KOPT-K1 (cell line): Measurements from ENCODE around the gene C1orf159.

Source experiments
- H3K27ac ChIP-seq: fragments of 200-600 bp; sonication (generic); 2 replicates; pipeline ENCODE4 v1.5.1; 2016; ENCODE audit warnings: antibody characterized with exemption, mild to moderate bottlenecking, low read depth, low read length; ENCODE audit not compliant: poor library complexity, severe bottlenecking
- H3K36me3 ChIP-seq: fragments of 200-600 bp; sonication (generic); 2 replicates; pipeline ENCODE4 v1.5.1; 2017; ENCODE audit warnings: antibody characterized with exemption, mild to moderate bottlenecking, low read length, moderate library complexity; ENCODE audit not compliant: insufficient read depth
- H3K9me3 ChIP-seq: fragments of 200-600 bp; sonication (generic); 2 replicates; pipeline ENCODE4 v1.5.1; 2017; ENCODE audit warnings: antibody characterized with exemption, low read length, mild to moderate bottlenecking; ENCODE audit not compliant: insufficient read depth, poor library complexity, severe bottlenecking

Gene C1orf159

GRCh38 chr1:1088801-1089680 lies 26.8 kb downstream of the C1orf159 start:
- no peaks in the 10 kb centered on the region for H3K36me3 ChIP-seq
- no peak overlapping the region for H3K27ac ChIP-seq
- H3K9me3 ChIP-seq, result no peaks in the 10 kb centered on the region

GRCh38 chr1:1088029-1088800 lies 27.7 kb downstream of the C1orf159 start:
- H3K9me3 ChIP-seq, result no peaks in the 10 kb centered on the region
- H3K36me3 ChIP-seq, result no peaks in the 10 kb centered on the region
- no peak overlapping the region for H3K27ac ChIP-seq

- Histone ChIP-seq H3K36me3 (no peaks in the 10 kb centered on the region), H3K9me3 (no peaks in the 10 kb centered on the region), H3K27ac (no peak overlapping the region)
Observed at GRCh38 chr1:1087351-1088028, 28.4 kb downstream of the C1orf159 start.

- Histone ChIP-seq H3K9me3 (no peaks in the 10 kb centered on the region), H3K27ac (no peak overlapping the region)
Observed at GRCh38 chr1:1086911-1087341, 29.0 kb downstream of the C1orf159 start.

GRCh38 chr1:1085911-1086841 lies 29.7 kb downstream of the C1orf159 start:
- Histone ChIP-seq H3K9me3 (no peaks in the 10 kb centered on the region), H3K27ac (no peak overlapping the region), H3K36me3 (no peaks in the 10 kb centered on the region)

More at GRCh38 chr1:1086911-1087341, 29.0 kb downstream of the C1orf159 start:
- no peaks in the 10 kb centered on the region for H3K36me3 ChIP-seq

GRCh38 chr1:1085171-1085841 lies 30.6 kb downstream of the C1orf159 start:
- Histone ChIP-seq H3K36me3 (no peaks in the 10 kb centered on the region), H3K27ac (no peak overlapping the region), H3K9me3 (no peaks in the 10 kb centered on the region)

GRCh38 chr1:1084372-1085170 lies 31.3 kb downstream of the C1orf159 start:
- Histone ChIP-seq H3K27ac (no peak overlapping the region), H3K36me3 (no peaks in the 10 kb centered on the region), H3K9me3 (no peaks in the 10 kb centered on the region)

- Histone ChIP-seq H3K36me3 (no peaks in the 10 kb centered on the region), H3K27ac (no peak overlapping the region), H3K9me3 (no peaks in the 10 kb centered on the region)
Observed at GRCh38 chr1:1083416-1084371, 32.2 kb downstream of the C1orf159 start.

- H3K27ac ChIP-seq, result no peak overlapping the region
- no peaks in the 10 kb centered on the region for H3K36me3 ChIP-seq
- no peaks in the 10 kb centered on the region for H3K9me3 ChIP-seq
Observed at GRCh38 chr1:1082776-1083415, 33.0 kb downstream of the C1orf159 start.

- no peaks in the 10 kb centered on the region for H3K36me3 ChIP-seq
- no peaks in the 10 kb centered on the region for H3K9me3 ChIP-seq
- H3K27ac ChIP-seq, result no peak overlapping the region
Observed at GRCh38 chr1:1082239-1082775, 33.6 kb downstream of the C1orf159 start.

- Histone ChIP-seq H3K27ac (no peak overlapping the region), H3K9me3 (no peaks in the 10 kb centered on the region), H3K36me3 (no peaks in the 10 kb centered on the region)
Observed at GRCh38 chr1:1081311-1082238, 34.3 kb downstream of the C1orf159 start.
